HG03439 (cell line): Measurements from ENCODE around the gene PPP1R1A.

Experiments used
- ATAC-seq: cut with Tn5 transposase; IDR thresholded peaks from one replicate; pipeline ENCODE4 v1.9.1; 2021; ENCODE audit warnings: mild to moderate bottlenecking, moderate library complexity; ENCODE audit not compliant: unreplicated experiment

PPP1R1A gene

GRCh38 chr12:54538136-54538700, 50.2 kb downstream of the PPP1R1A start:
- no peak for ATAC-seq

GRCh38 chr12:54535474-54535873, 53.0 kb downstream of the PPP1R1A start:
- ATAC-seq: no peak

GRCh38 chr12:54529581-54529980, 58.9 kb downstream of the PPP1R1A start:
- ATAC-seq: no peak
